ENCODE data around the gene VPS36.

VPS36 gene

GRCh38 chr13:52461265-52461664 lies 10.8 kb upstream of the VPS36 start:
- POLR2A ChIA-PET, result no interaction called here
- TF ChIP-seq CTBP1 (IDR thresholded peaks at IDR 0.05; ENCODE audit: borderline replicate concordance) (no peak), ELF4 (IDR thresholded peaks at IDR 0.05) (no peak)
- CTCF ChIA-PET, result no interaction called here
- DNase-seq (ENCODE audit: extremely low spot score), result no peak

GRCh38 chr13:52459668-52460067 lies 9.2 kb upstream of the VPS36 start:
- ChIA-PET POLR2A (interaction anchor here (0.8 kb wide), 1 partner anchor 140 kb away, joined by 3 read pairs; no protein-coding TSS in a partner anchor), CTCF (no interaction called here)
- TF ChIP-seq NFRKB (IDR thresholded peaks at IDR 0.05) (no peak), BHLHE40 (IDR thresholded peaks at IDR 0.05; ENCODE audit: borderline replicate concordance) (no peak), FOXK2 (IDR thresholded peaks at IDR 0.05) (no peak), ARNT (IDR thresholded peaks at IDR 0.05) (no peak), L3MBTL2 (conservative IDR thresholded peaks at IDR 0.05) (no peak), SUZ12 (IDR thresholded peaks at IDR 0.05) (no peak), SP1 (IDR thresholded peaks at IDR 0.05) (no peak), CTBP1 (IDR thresholded peaks at IDR 0.05; ENCODE audit: borderline replicate concordance) (no peak), ZNF384 (IDR thresholded peaks at IDR 0.05) (no peak)
- no peak for DNase-seq (ENCODE audit: extremely low spot score)

- peak; percentile 81 for DNase-seq (ENCODE audit: extremely low spot score)
- CTCF ChIA-PET, result interaction anchor here (0.6 kb wide), 1 partner anchor 15 kb away, joined by 3 read pairs; no protein-coding TSS in a partner anchor
- POLR2A ChIA-PET, result interaction anchor here (1.2 kb wide), 1 partner anchor 8 kb away, joined by 3 read pairs; no protein-coding TSS in a partner anchor
- TF ChIP-seq PKNOX1 (IDR thresholded peaks at IDR 0.05) (no peak), ARNT (IDR thresholded peaks at IDR 0.05) (no peak), SUZ12 (IDR thresholded peaks at IDR 0.05) (no peak), FOXA1 (IDR thresholded peaks at IDR 0.05) (no peak), LEF1 (IDR thresholded peaks at IDR 0.05; ENCODE audit: borderline replicate concordance) (no peak), HDGF (IDR thresholded peaks at IDR 0.05; ENCODE audit: borderline replicate concordance) (no peak), FOXM1 (IDR thresholded peaks at IDR 0.05; ENCODE audit: borderline replicate concordance) (no peak), BHLHE40 (IDR thresholded peaks at IDR 0.05; ENCODE audit: borderline replicate concordance) (no peak), CTBP1 (IDR thresholded peaks at IDR 0.05; ENCODE audit: borderline replicate concordance) (no peak), L3MBTL2 (conservative IDR thresholded peaks at IDR 0.05) (no peak)
Observed at GRCh38 chr13:52455677-52456041, 5.2 kb upstream of the VPS36 start.

GRCh38 chr13:52454820-52455676 lies 4.6 kb upstream of the VPS36 start, which contains the start of gene CKAP2:
CKAP2 (plus strand) TSS chr13:52455478; CDS start chr13:52455557, 79 bp downstream.
- POLR2A ChIA-PET, result interaction anchor here (1.2 kb wide), 1 partner anchor 7 kb away, joined by 3 read pairs; no protein-coding TSS in a partner anchor
- DNase-seq (ENCODE audit: extremely low spot score), result peak; percentile 90
- CTCF ChIA-PET, result interaction anchor here (0.6 kb wide), 1 partner anchor 15 kb away, joined by 3 read pairs; no protein-coding TSS in a partner anchor
- TF ChIP-seq FOXM1 (IDR thresholded peaks at IDR 0.05; ENCODE audit: borderline replicate concordance) (peak; percentile 96), ZNF384 (IDR thresholded peaks at IDR 0.05) (no peak), FOXA1 (IDR thresholded peaks at IDR 0.05) (no peak), LEF1 (IDR thresholded peaks at IDR 0.05; ENCODE audit: borderline replicate concordance) (no peak), SUZ12 (IDR thresholded peaks at IDR 0.05) (no peak), FOXK2 (IDR thresholded peaks at IDR 0.05) (peak; percentile 82), BHLHE40 (IDR thresholded peaks at IDR 0.05; ENCODE audit: borderline replicate concordance) (no peak), SP1 (IDR thresholded peaks at IDR 0.05) (no peak), PKNOX1 (IDR thresholded peaks at IDR 0.05) (no peak), HDGF (IDR thresholded peaks at IDR 0.05; ENCODE audit: borderline replicate concordance) (no peak), L3MBTL2 (conservative IDR thresholded peaks at IDR 0.05) (peak; percentile 63; the same call in 1 of the 2 replicates), ARNT (IDR thresholded peaks at IDR 0.05) (no peak), NFRKB (IDR thresholded peaks at IDR 0.05) (no peak), TARDBP (IDR thresholded peaks at IDR 0.05) (no peak), CTBP1 (IDR thresholded peaks at IDR 0.05; ENCODE audit: borderline replicate concordance) (no peak), ELF4 (IDR thresholded peaks at IDR 0.05) (peak; percentile 23; the same call in 1 of the 2 replicates)

- TF ChIP-seq ELF4 (IDR thresholded peaks at IDR 0.05), result no peak
- no peak for TF ChIP-seq PKNOX1 (IDR thresholded peaks at IDR 0.05)
- no peak for TF ChIP-seq ARNT (IDR thresholded peaks at IDR 0.05)
- TF ChIP-seq SP1 (IDR thresholded peaks at IDR 0.05), result no peak
- no peak for TF ChIP-seq NFRKB (IDR thresholded peaks at IDR 0.05)
- TF ChIP-seq L3MBTL2 (conservative IDR thresholded peaks at IDR 0.05), result no peak
- TF ChIP-seq SUZ12 (IDR thresholded peaks at IDR 0.05), result no peak
- no peak for TF ChIP-seq CTBP1 (IDR thresholded peaks at IDR 0.05; ENCODE audit: borderline replicate concordance)
- no peak for TF ChIP-seq FOXK2 (IDR thresholded peaks at IDR 0.05)
- no peak for TF ChIP-seq FOXA1 (IDR thresholded peaks at IDR 0.05)
- TF ChIP-seq FOXM1 (IDR thresholded peaks at IDR 0.05; ENCODE audit: borderline replicate concordance), result no peak
- no peak for TF ChIP-seq TARDBP (IDR thresholded peaks at IDR 0.05)
- TF ChIP-seq BHLHE40 (IDR thresholded peaks at IDR 0.05; ENCODE audit: borderline replicate concordance), result no peak
- ChIA-PET POLR2A (no interaction called here), CTCF (no interaction called here)
- DNase-seq (ENCODE audit: extremely low spot score), result no peak
Observed at GRCh38 chr13:52454459-52454819, 4.0 kb upstream of the VPS36 start.

GRCh38 chr13:52452470-52452869 lies 2.0 kb upstream of the VPS36 start:
- CTCF ChIA-PET, result no interaction called here
- TF ChIP-seq BHLHE40 (IDR thresholded peaks at IDR 0.05; ENCODE audit: borderline replicate concordance), result no peak

More at GRCh38 chr13:52452470-52452869, 2.0 kb upstream of the VPS36 start:
- no peak for DNase-seq (ENCODE audit: extremely low spot score)
- POLR2A ChIA-PET, result interaction anchor here (0.6 kb wide), 2 partner anchors 200 to 603 kb away, joined by 3 to 4 read pairs; partner anchors contain the start of gene SUGT1
